ENCODE results near the gene PLCB1.
"Not testable (repeated sequence)": the region's sequence is repeated elsewhere in the genome, so short reads cannot be mapped to it uniquely, and the experiment has no call there.

Gene PLCB1

DNA sequence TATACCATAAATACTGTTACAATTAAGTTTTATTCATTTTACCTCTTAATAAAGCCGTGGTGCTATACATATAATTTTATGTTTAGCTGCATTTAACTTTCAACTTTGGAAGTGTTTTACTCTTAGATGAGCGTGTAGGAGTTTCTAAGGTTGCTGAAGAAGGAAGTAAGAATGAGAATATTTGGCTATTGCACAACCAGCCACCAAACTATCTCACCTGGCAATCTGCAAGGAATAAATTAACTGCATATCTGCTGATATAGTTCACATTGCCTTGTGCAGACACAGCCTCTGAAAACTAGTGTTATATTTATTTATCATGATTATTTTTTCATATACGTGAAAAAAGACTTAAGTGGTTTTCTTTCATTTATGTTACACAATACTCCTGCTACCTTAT is 230.4 kb downstream of the PLCB1 start:
- DNase-seq (ENCODE audit: extremely low read depth in 1 of 2, low read depth in 1 of 2) = no peak

GRCh38 chr20:8363970-8364733 is 232.1 kb downstream of the PLCB1 start:
- DNase-seq (ENCODE audit: extremely low read depth in 1 of 2, low read depth in 1 of 2) = no peak

DNA sequence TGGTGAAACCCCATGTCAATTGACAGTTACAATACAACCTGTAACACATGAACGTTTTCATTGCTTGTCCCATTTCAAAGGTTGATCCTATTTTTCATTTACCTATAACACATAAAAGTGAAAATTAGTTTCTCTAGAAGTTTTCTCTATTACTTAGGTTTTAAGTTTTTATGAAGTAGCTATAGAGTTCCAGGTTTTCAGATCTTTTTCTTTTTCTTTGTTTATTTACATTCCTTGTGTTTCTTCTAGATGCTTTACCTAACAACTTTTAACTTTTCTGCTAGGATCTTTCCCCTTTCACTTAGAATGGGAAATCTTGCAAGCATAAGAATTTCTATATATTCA is 232.6 kb downstream of the PLCB1 start:
- no peak for DNase-seq (ENCODE audit: extremely low read depth in 1 of 2, low read depth in 1 of 2)

- DNase-seq (ENCODE audit: extremely low read depth in 1 of 2, low read depth in 1 of 2) = no peak
These were observed 233.6 kb downstream of the PLCB1 start for GRCh38 chr20:8365634-8366033.

DNA sequence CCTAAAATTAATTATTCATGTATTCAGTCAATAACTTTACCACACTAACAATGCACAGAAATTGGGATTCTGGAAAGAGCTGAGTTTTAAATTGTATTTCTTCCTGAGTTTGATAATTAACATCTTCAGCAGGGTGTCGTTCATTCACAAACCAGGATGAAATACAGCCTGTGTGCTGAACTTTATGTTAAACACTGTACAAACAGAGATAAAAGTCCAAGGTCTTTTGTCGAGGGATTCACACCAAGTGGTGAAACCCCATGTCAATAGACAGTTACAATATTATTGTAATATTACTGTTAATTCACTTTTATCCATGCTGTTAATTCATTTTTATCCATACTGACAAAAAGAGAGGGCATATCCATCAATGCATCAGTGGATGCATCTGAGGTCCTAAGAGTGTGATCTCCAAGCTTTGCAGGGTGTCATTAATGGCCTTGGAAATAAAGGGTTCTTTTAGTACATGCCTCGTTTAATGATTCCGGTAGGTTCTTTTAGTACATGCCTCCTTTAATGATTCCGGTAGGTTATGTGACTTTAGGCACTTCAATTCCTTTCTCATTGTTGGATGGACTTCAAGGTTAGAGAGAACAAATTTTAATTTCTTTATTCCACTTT is 234.3 kb downstream of the PLCB1 start:
- no peak for DNase-seq (ENCODE audit: extremely low read depth in 1 of 2, low read depth in 1 of 2)

DNA sequence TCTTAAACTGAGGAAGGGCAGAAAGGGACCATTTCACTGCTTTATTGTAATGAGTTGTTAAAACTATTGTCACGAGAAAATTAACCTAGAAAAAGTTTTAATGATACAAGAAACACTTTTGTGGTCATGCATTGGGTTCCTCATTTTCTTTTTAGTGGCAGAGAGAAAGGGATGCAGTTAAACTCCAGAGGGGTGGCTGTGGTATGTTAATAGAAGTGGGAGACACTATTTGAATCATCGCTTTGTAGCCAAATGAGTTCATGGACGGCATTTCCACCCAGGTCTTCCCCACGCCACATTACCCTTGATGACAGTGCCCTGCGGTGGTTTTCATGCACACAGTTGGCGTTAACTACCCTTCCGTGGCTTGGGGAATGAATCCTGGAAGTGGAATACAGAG is 235.6 kb downstream of the PLCB1 start:
- DNase-seq (ENCODE audit: extremely low read depth in 1 of 2, low read depth in 1 of 2) = no peak

DNA sequence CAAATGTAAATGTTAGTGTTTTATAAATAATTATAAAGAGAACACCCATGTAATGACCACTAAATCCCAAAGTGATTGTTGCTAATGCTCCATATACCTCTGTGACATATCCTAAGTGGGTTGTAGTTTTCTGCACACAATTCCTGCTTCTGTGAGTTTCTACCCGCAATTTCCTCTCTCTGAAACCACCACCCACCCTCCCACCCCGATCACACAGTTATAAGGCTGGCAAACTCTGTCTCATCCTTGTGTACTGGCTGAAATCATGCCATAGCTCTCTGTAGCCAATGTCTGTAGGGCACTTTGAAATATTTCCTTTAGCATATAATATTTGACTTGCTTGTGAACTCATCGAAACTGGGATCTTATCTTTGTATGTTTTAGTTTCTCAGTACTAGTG is 236.6 kb downstream of the PLCB1 start:
- DNase-seq (ENCODE audit: extremely low read depth in 1 of 2, low read depth in 1 of 2) = no peak

GRCh38 chr20:8369311-8369710 is 237.2 kb downstream of the PLCB1 start:
- no peak for DNase-seq (ENCODE audit: extremely low read depth in 1 of 2, low read depth in 1 of 2)

- DNase-seq (ENCODE audit: extremely low read depth in 1 of 2, low read depth in 1 of 2) = no peak
These were observed 238.7 kb downstream of the PLCB1 start for GRCh38 chr20:8370774-8371173.

GRCh38 chr20:8372824-8373380 is 240.8 kb downstream of the PLCB1 start:
- DNase-seq (ENCODE audit: extremely low read depth in 1 of 2, low read depth in 1 of 2) = no peak

- DNase-seq (ENCODE audit: extremely low read depth in 1 of 2, low read depth in 1 of 2) = no peak
These were observed 241.5 kb downstream of the PLCB1 start for GRCh38 chr20:8373579-8373978.

- DNase-seq (ENCODE audit: extremely low read depth in 1 of 2, low read depth in 1 of 2) = no peak
These were observed 243.8 kb downstream of the PLCB1 start for GRCh38 chr20:8375898-8376297.

DNA sequence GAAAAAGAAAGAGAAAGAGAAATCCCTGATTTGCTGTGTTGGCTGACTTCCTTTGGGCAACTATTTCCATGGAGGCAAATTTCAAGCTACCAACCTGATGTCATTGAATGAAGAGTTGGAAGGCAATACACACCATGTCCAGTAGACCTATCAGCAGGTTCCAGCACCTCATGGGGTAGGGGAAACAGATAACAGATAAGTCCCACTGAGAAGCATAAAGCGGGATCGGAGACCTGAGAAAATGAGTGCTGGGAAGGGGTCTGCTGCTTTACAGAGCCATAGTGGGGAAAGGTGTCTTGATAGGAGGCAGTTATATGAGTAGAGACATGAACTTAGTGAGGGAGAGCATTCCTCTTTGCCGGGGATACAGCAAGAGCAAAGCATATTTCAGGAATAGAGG is 244.9 kb downstream of the PLCB1 start:
- no peak for DNase-seq (ENCODE audit: extremely low read depth in 1 of 2, low read depth in 1 of 2)

GRCh38 chr20:8379125-8379524 is 247.1 kb downstream of the PLCB1 start:
- not testable (repeated sequence) for DNase-seq (ENCODE audit: extremely low read depth in 1 of 2, low read depth in 1 of 2)

- DNase-seq (ENCODE audit: extremely low read depth in 1 of 2, low read depth in 1 of 2) = no peak
These were observed 253.2 kb downstream of the PLCB1 start for GRCh38 chr20:8385247-8385646.

GRCh38 chr20:8386991-8387390 is 254.9 kb downstream of the PLCB1 start:
- no peak for DNase-seq (ENCODE audit: extremely low read depth in 1 of 2, low read depth in 1 of 2)

DNA sequence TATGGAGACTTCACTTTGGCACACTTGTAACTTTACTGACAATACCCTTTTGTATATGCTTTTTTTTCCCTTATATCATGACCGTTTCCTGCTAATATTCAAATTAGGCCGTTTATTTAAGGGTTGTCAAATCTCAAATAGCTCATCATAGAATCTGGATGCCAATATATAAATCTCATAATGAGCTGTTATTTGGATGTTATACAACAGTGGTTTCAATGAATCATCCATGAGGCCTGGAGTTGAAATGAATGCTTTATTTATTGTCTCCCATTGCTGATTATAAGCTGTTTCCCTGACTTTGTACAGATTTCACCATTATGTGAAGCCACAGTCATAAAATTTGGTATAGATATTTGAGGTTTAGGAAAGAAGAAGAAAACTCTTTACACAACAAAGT is 256.1 kb downstream of the PLCB1 start:
- no peak for DNase-seq (ENCODE audit: extremely low read depth in 1 of 2, low read depth in 1 of 2)

- DNase-seq (ENCODE audit: extremely low read depth in 1 of 2, low read depth in 1 of 2) = no peak
These were observed 256.6 kb downstream of the PLCB1 start for GRCh38 chr20:8388707-8389106.

- DNase-seq (ENCODE audit: extremely low read depth in 1 of 2, low read depth in 1 of 2) = no peak
These were observed 257.4 kb downstream of the PLCB1 start for GRCh38 chr20:8389381-8390036.

GRCh38 chr20:8390037-8390433 is 258.0 kb downstream of the PLCB1 start:
- DNase-seq (ENCODE audit: extremely low read depth in 1 of 2, low read depth in 1 of 2) = no peak

DNA sequence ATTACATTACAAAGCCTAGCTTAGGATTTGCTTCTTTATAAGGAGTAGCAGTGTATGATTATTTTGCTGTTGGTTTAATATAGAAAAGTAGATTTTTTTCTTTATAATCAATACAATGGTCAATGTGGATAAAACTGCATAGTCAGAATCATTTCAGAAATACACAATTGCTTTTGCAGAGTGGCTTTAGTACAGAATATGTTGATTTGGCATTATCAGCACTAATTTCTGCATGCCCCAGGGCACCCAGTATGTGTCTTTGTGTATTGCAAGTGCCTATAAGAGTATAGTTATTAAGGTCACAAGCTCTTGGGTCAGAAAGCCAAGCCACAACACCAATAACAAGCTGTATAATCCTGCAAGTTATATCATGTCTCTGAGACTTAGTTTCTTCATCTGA is 258.4 kb downstream of the PLCB1 start:
- no peak for DNase-seq (ENCODE audit: extremely low read depth in 1 of 2, low read depth in 1 of 2)

DNA sequence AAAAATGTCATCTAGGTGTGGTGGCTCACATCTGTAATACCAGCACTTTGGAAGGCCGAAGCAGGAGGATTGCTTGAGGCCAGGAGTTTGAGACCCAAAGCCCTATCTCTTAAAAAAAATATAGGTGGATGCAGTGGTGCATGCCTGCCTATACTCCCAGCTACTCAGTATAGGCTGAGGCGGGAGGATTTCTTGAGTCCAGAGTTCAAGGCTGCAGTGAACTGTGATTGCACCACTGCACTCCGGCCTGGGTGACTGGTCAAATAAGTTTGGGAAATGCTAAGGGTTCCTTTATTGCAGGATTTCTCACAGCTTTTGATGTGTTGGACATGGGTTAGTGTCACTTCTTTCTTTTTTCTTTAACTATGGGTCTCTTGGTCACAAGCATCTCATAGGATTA is 261.3 kb downstream of the PLCB1 start:
- DNase-seq (ENCODE audit: extremely low read depth in 1 of 2, low read depth in 1 of 2) = no peak

Measured in stimulated activated CD8-positive, alpha-beta memory T cell treated with anti-CD3 and anti-CD28 coated beads, Interleukin-7, amount 100 ng/mL, for 48 hours (primary cell).